ENCODE measurements around the gene COG5. TPM values are rescaled to one million over a fixed set of nuclear protein-coding genes. Genes with fewer than 3 reads are reported as not detected.

The COG5 gene
- total and polyA plus RNA-seq, 2 experiments from 2014 or later: 15.4 to 36.5 TPM

GRCh38 chr7:107284911-107285479 lies 278.7 kb downstream of the COG5 start:
- ATAC-seq (no peak), DNase-seq (ENCODE audit: low spot score) (no peak)
- Histone ChIP-seq H3F3A (replicated peaks; ENCODE audit: low read depth) (no peaks in the 10 kb centered on the region), H3K27me3 (ENCODE audit: insufficient read depth) (no peaks in the 10 kb centered on the region), H3K79me2 (replicated peaks; ENCODE audit: insufficient read depth) (no peaks in the 10 kb centered on the region), H3K4me3 (no peak overlapping the region), H3K27ac (ENCODE audit: low read depth) (no peak overlapping the region), H3K36me3 (ENCODE audit: insufficient read depth) (no peaks in the 10 kb centered on the region), H3K4me1 (ENCODE audit: insufficient read depth) (no peaks in the 10 kb centered on the region), H3K4me2 (no peak overlapping the region), H2AFZ (no peak overlapping the region), H3K9me2 (ENCODE audit: insufficient read depth) (no peaks in the 10 kb centered on the region), H4K20me1 (replicated peaks; ENCODE audit: insufficient read depth) (no peaks in the 10 kb centered on the region)
- H3K36me3 Mint-ChIP-seq (ENCODE audit: low read depth): peaks cover under 1% of the 10 kb centered on the region; the same call in 2 of the 3 replicates
- peaks cover 4% of the 10 kb centered on the region for H3K27me3 Mint-ChIP-seq (ENCODE audit: insufficient read depth, low read depth, poor library complexity)
- TF ChIP-seq CTCF (conservative IDR thresholded peaks at IDR 0.05; ENCODE audit: low read depth in 2 of 2) (no peak), ZNF462 (CRISPR knock-in tag; IDR thresholded peaks at IDR 0.05) (no peak), ZNF331 (CRISPR knock-in tag; IDR thresholded peaks at IDR 0.05; ENCODE audit: low read depth) (no peak), CREB1 (CRISPR knock-in tag; IDR thresholded peaks at IDR 0.05; ENCODE audit: low read depth) (no peak), ZNF114 (CRISPR knock-in tag; IDR thresholded peaks at IDR 0.05) (no peak), ETS1 (IDR thresholded peaks at IDR 0.05) (no peak), EZH2 (IDR thresholded peaks at IDR 0.05; ENCODE audit: low read depth, unreplicated experiment) (no peak), JUNB (IDR thresholded peaks at IDR 0.05; ENCODE audit: unreplicated experiment) (no peak), REST (IDR thresholded peaks at IDR 0.05; ENCODE audit: unreplicated experiment) (no peak), STAT1 (IDR thresholded peaks at IDR 0.05; ENCODE audit: unreplicated experiment) (no peak), EZH2phosphoT487 (IDR thresholded peaks at IDR 0.05; ENCODE audit: unreplicated experiment) (no peak), POLR2AphosphoS5 (IDR thresholded peaks at IDR 0.05; ENCODE audit: low read depth) (no peak), NANOG (IDR thresholded peaks at IDR 0.05; ENCODE audit: borderline replicate concordance) (no peak)
- H3K9me3 Mint-ChIP-seq: no peaks in the 10 kb centered on the region
- H3K4me3 Mint-ChIP-seq: no peak overlapping the region
- H3K4me1 Mint-ChIP-seq: peaks cover 13% of the 10 kb centered on the region; the same call in 2 of the 3 replicates
- no peak overlapping the region for H3K27ac Mint-ChIP-seq
